Measurements from ENCODE around the gene DNTT.

GRCh38 chr10:96338279-96338925, 34.2 kb downstream of the DNTT start:
- TF ChIP-seq CTCF (conservative IDR thresholded peaks at IDR 0.05; ENCODE audit: low read length) = no peak
- TF ChIP-seq EZH2phosphoT487 (IDR thresholded peaks at IDR 0.05; ENCODE audit: borderline replicate concordance) = no peak
